ENCODE results near the gene SLC37A1.

SLC37A1 gene

GRCh38 chr21:42496120-42496838, 17.4 kb upstream of the SLC37A1 start, which contains the start of gene RSPH1:
RSPH1 (minus strand) TSS chr21:42496224; CDS start chr21:42496186, 38 bp downstream.
- peak; percentile 96 for DNase-seq (ENCODE audit: low read depth)
- H3K4me3 ChIP-seq (ENCODE audit: low read depth, low read length): peak within 1 kb of the TSS; percentile 76
- no peak for TF ChIP-seq CTCF (IDR thresholded peaks at IDR 0.05; ENCODE audit: control insufficient read depth, extremely low read depth, insufficient read depth)

- no peak for DNase-seq (ENCODE audit: low read depth)
- no peak for TF ChIP-seq CTCF (IDR thresholded peaks at IDR 0.05; ENCODE audit: control insufficient read depth, extremely low read depth, insufficient read depth)
- H3K4me3 ChIP-seq (ENCODE audit: low read depth, low read length): peak overlapping the region; percentile 76
Measured at GRCh38 chr21:42496839-42497202, 16.8 kb upstream of the SLC37A1 start.

- no peak overlapping the region for H3K4me3 ChIP-seq (ENCODE audit: low read depth, low read length)
- peak; percentile 36 for DNase-seq (ENCODE audit: low read depth)
- TF ChIP-seq CTCF (IDR thresholded peaks at IDR 0.05; ENCODE audit: control insufficient read depth, extremely low read depth, insufficient read depth): no peak
Measured at GRCh38 chr21:42498012-42498411, 15.6 kb upstream of the SLC37A1 start.

GRCh38 chr21:42499444-42500112, 14.1 kb upstream of the SLC37A1 start:
- no peak for TF ChIP-seq CTCF (IDR thresholded peaks at IDR 0.05; ENCODE audit: control insufficient read depth, extremely low read depth, insufficient read depth)
- DNase-seq (ENCODE audit: low read depth): no peak
- H3K4me3 ChIP-seq (ENCODE audit: low read depth, low read length): no peak overlapping the region

- H3K4me3 ChIP-seq (ENCODE audit: low read depth, low read length): no peak overlapping the region
- TF ChIP-seq CTCF (IDR thresholded peaks at IDR 0.05; ENCODE audit: control insufficient read depth, extremely low read depth, insufficient read depth): no peak
- no peak for DNase-seq (ENCODE audit: low read depth)
Measured at GRCh38 chr21:42500225-42500624, 13.4 kb upstream of the SLC37A1 start.

GRCh38 chr21:42500736-42501135, 12.9 kb upstream of the SLC37A1 start:
- TF ChIP-seq CTCF (IDR thresholded peaks at IDR 0.05; ENCODE audit: control insufficient read depth, extremely low read depth, insufficient read depth): no peak
- H3K4me3 ChIP-seq (ENCODE audit: low read depth, low read length): no peak overlapping the region
- no peak for DNase-seq (ENCODE audit: low read depth)

Data from LNCaP clone FGC (cell line).